K562 (cell line): ENCODE measurements around the gene OSCP1. TPM values are rescaled to one million over a fixed set of nuclear protein-coding genes. Genes with fewer than 3 reads are reported as not detected.

Experiments used
- ATAC-seq: fragments of 200-7000 bp; cut with Tn5 transposase; 3 replicates; pipeline ENCODE4 v1.9.1; 2020; ENCODE audit warnings: moderate library complexity
- BruUV-seq: library from RNA; stranded (reverse); fragments of 400-500 nt; replicated peaks from 2 replicates; lab custom pipeline; 2021; lab: Mats Ljungman, UMichigan
- CTCF ChIA-PET: fragments of 300-600 bp; formaldehyde crosslinking; extraction: SDS; loops from one replicate; lab custom pipeline; 2021; ENCODE audit warnings: low intra/inter-chr PET ratio; lab: Yijun Ruan, JAX
- POLR2A ChIA-PET: fragments of 300-600, 350-650 bp; sonication (Branson Sonifier 250); formaldehyde crosslinking; extraction: SDS; loops from one replicate; lab custom pipeline; 2021; ENCODE audit warnings: antibody characterized with exemption, inconsistent platforms; lab: Yijun Ruan, JAX
- DNase-seq, 4 experiments: peaks; one replicate each; pipeline versions ENCODE4 v3.0.0 to v3.0.0-alpha.2; 2011 to 2018; ENCODE audit warnings: low spot score in 3 of 4, mixed read lengths in 3 of 4; ENCODE audit errors: extremely low read depth in 1 of 4
- FAIRE-seq: peaks from 2 replicates; lab custom pipeline; 2011; peaks lifted over from hg19 to GRCh38; lab: Jason Lieb, UNC
- H2AFZ ChIP-seq: 2 replicates; pipeline ENCODE4 v1.6.0; 2011; ENCODE audit warnings: low read depth, low read length, control low read depth, inconsistent platforms
- H3K27ac ChIP-seq: fragments of 200-600 bp; 3 replicates; pipeline ENCODE4 v1.8.0; 2011; ENCODE audit warnings: low read depth, mild to moderate bottlenecking, control low read depth, inconsistent platforms, low read length, moderate library complexity, mixed read lengths; ENCODE audit errors: extremely low read depth
- H3K27me3 ChIP-seq, 2 experiments: fragments of 300-600 bp in 1 of 2; 2 replicates in 1 of 2; 3 replicates in 1 of 2; pipeline versions ENCODE4 v1.6.0 to v1.8.0; 2011; ENCODE audit warnings: inconsistent platforms in 2 of 2, low read length in 2 of 2, mild to moderate bottlenecking in 1 of 2, mixed read lengths in 1 of 2, moderate library complexity in 1 of 2; ENCODE audit not compliant: control insufficient read depth in 2 of 2, insufficient read depth in 2 of 2
- H3K36me3 ChIP-seq: fragments of 300-600 bp; 3 replicates; pipeline ENCODE4 v1.8.0; 2011; ENCODE audit warnings: mild to moderate bottlenecking, low read length, inconsistent platforms; ENCODE audit not compliant: control insufficient read depth, insufficient read depth
- H3K4me1 ChIP-seq, 2 experiments: fragments of 200-600 bp in 1 of 2; replicated peaks in 1 of 2; 2 replicates in 1 of 2; 3 replicates in 1 of 2; pipeline versions ENCODE4 v1.5.1 to v1.8.0; 2011; ENCODE audit warnings: inconsistent platforms in 2 of 2, low read length in 2 of 2, mild to moderate bottlenecking in 1 of 2, mixed read lengths in 1 of 2, moderate library complexity in 1 of 2; ENCODE audit not compliant: control insufficient read depth in 2 of 2, insufficient read depth in 2 of 2
- H3K4me2 ChIP-seq: 2 replicates; pipeline ENCODE4 v1.6.1; 2011; ENCODE audit warnings: low read length, control low read depth, inconsistent platforms, mixed read lengths; ENCODE audit not compliant: insufficient read depth
- H3K4me3 ChIP-seq: fragments of 200-600 bp; sonication (generic), shearing (Covaris generic); 2 replicates; pipeline ENCODE4 v1.5.1; 2016; ENCODE audit warnings: control low read depth, inconsistent platforms
- H3K79me2 ChIP-seq: fragments of 200-600 bp; 3 replicates; pipeline ENCODE4 v1.8.0; 2011; ENCODE audit warnings: low read length, inconsistent platforms; ENCODE audit not compliant: control insufficient read depth, insufficient read depth
- H3K9ac ChIP-seq, 2 experiments: 2 replicates each; pipeline versions ENCODE4 v1.6.0 to v1.6.1; 2011; ENCODE audit warnings: low read depth in 2 of 2, low read length in 2 of 2, control low read depth in 1 of 2, inconsistent platforms in 1 of 2, mild to moderate bottlenecking in 1 of 2, mixed read lengths in 1 of 2; ENCODE audit not compliant: insufficient read depth in 1 of 2
- H3K9me1 ChIP-seq: one replicate; pipeline ENCODE4 v1.6.0; 2011; ENCODE audit warnings: inconsistent platforms, mild to moderate bottlenecking, low read length, moderate library complexity; ENCODE audit not compliant: control insufficient read depth, insufficient read depth
- H3K9me3 ChIP-seq: replicated peaks from 2 replicates; pipeline ENCODE4 v1.5.1; 2011; ENCODE audit warnings: low read depth, low read length, inconsistent platforms; ENCODE audit not compliant: control insufficient read depth, insufficient read depth
- H4K20me1 ChIP-seq: replicated peaks from 2 replicates; pipeline ENCODE4 v1.6.1; 2011; ENCODE audit warnings: low read length, inconsistent platforms, mixed read lengths; ENCODE audit not compliant: control insufficient read depth, insufficient read depth
- BCOR ChIP-seq: fragments of 450-650 bp; IDR thresholded peaks from 2 replicates; pipeline ENCODE4 v1.6.1; 2016
- CBX1 ChIP-seq: sonication (generic); IDR thresholded peaks from 2 replicates; pipeline ENCODE4 v1.6.1; 2016; ENCODE audit warnings: antibody characterized with exemption, low read depth, mild to moderate bottlenecking
- CTBP1 ChIP-seq: fragments of 450-650 bp; IDR thresholded peaks from 2 replicates; pipeline ENCODE4 v1.6.1; 2016; ENCODE audit warnings: borderline replicate concordance
- HDAC2 ChIP-seq: fragments of 450-650 bp; IDR thresholded peaks from 2 replicates; pipeline ENCODE4 v1.6.1; 2016; ENCODE audit warnings: mild to moderate bottlenecking
- HNRNPL ChIP-seq: fragments of 200-400 bp; formaldehyde crosslinking; IDR thresholded peaks from 2 replicates; pipeline ENCODE4 v1.6.1; 2017; ENCODE audit warnings: low read depth, mild to moderate bottlenecking, low read length
- KDM1A ChIP-seq, 2 experiments: fragments of 450-650 bp; IDR thresholded peaks; 2 replicates each; pipeline ENCODE4 v1.6.1; 2016; ENCODE audit warnings: mild to moderate bottlenecking in 2 of 2
- NFIC ChIP-seq: fragments of 450-650 bp; IDR thresholded peaks from 2 replicates; pipeline ENCODE4 v1.6.1; 2017; ENCODE audit warnings: mild to moderate bottlenecking, inconsistent platforms
- OTX1 ChIP-seq: fragments of 450-650 bp; formaldehyde crosslinking; IDR thresholded peaks from 2 replicates; pipeline ENCODE4 v1.4.0; 2022; ENCODE audit warnings: mild to moderate bottlenecking
- SRSF9 ChIP-seq: fragments of 200-400 bp; formaldehyde crosslinking; IDR thresholded peaks from 2 replicates; pipeline ENCODE4 v1.6.1; 2017; ENCODE audit warnings: low read depth, low read length, borderline replicate concordance
- XRCC4 ChIP-seq: IDR thresholded peaks from one replicate; pipeline ENCODE4 v1.6.1; 2011; ENCODE audit not compliant: insufficient read depth, insufficient read length; ENCODE audit errors: extremely low read depth
- ZFP36 ChIP-seq: fragments of 150-350 bp; IDR thresholded peaks from 2 replicates; pipeline ENCODE4 v1.6.1; 2018; ENCODE audit warnings: low read length, low read depth; ENCODE audit not compliant: partially characterized antibody
- ZMIZ1 ChIP-seq, 2 experiments: fragments of 150-350 bp in 1 of 2; IDR thresholded peaks; 2 replicates each; pipeline ENCODE4 v1.6.1; 2012 to 2016; ENCODE audit warnings: low read depth in 2 of 2, low read length in 2 of 2, mild to moderate bottlenecking in 1 of 2, moderate library complexity in 1 of 2
- ZNF165 ChIP-seq: fragments of 250-450 bp; sonication (Bioruptor Pico); IDR thresholded peaks from 2 replicates; pipeline ENCODE4 v1.4.0; 2020; ENCODE audit warnings: borderline replicate concordance
- ZNF239 ChIP-seq: fragments of 250-450 bp; sonication (Bioruptor Pico); IDR thresholded peaks from 2 replicates; pipeline ENCODE4 v1.4.0; 2020; ENCODE audit warnings: mild to moderate bottlenecking
- WGBS: fragments of 100-300 bp; shearing (Covaris generic); methylation state at CpG from one replicate; pipeline ENCODE4 v1.1.6; 2016; ENCODE audit warnings: low coverage, mixed read lengths; ENCODE audit not compliant: insufficient coverage; ENCODE audit errors: missing lambda C conversion rate; 5-methylcytosine and 5-hydroxymethylcytosine counted together
- in situ Hi-C: fragments of 300-500 bp; cut with MboI; formaldehyde crosslinking; loops from 4 replicates; pipeline ENCODE4 v1.15.0; 2018; ENCODE audit warnings: inconsistent platforms, mixed read lengths
- intact Hi-C: fragments of 100-400 bp; cut with micrococcal nuclease; formaldehyde crosslinking; loops from 2 replicates; pipeline ENCODE4 v1.14.2; 2022
- polyA plus RNA-seq, 8 experiments: library from polyadenylated mRNA; depleted of rRNA in 4 of 8; stranded (reverse) in 5 of 8; unstranded in 3 of 8; fragments of >200 nt; fragmentation: Nextera tagmentation in 2 of 8; fragmentation: Illumina TruSeq in 1 of 8; extraction: Ambion mirVana in 2 of 8; extraction: Trizol in 1 of 8; gene quantifications; 2 replicates each; pipeline versions ENCODE4 v1.2.1 to v1.2.3, GENCODE V29; 2011 to 2014; ENCODE audit warnings: inconsistent platforms in 1 of 8, missing spikeins in 1 of 8
- total RNA-seq, 7 experiments: library from RNA; depleted of rRNA in 6 of 7; stranded (reverse); fragments of >200 nt in 6 of 7; fragmentation: Illumina TruSeq in 2 of 7; extraction: Trizol in 2 of 7; gene quantifications; 2 replicates each; pipeline versions ENCODE4 v1.2.1 to v1.2.3, GENCODE V29; 2011 to 2021; ENCODE audit warnings: low replicate concordance in 1 of 7
- TF ChIP-seq, protein P1 (sequence below): fragments of 450-650 bp; IDR thresholded peaks from 2 replicates; pipeline ENCODE4 v1.6.1; 2016; ENCODE audit warnings: missing biosample characterization, missing genetic modification characterization
- TF ChIP-seq, protein P2 (sequence below): fragments of 450-650 bp; conservative IDR thresholded peaks from 2 replicates; pipeline ENCODE4 v1.6.1; 2016; ENCODE audit warnings: missing genetic modification characterization, low read depth, mild to moderate bottlenecking, missing compliant biosample characterization, moderate library complexity

Gene OSCP1
- total and polyA plus RNA-seq, 9 of the 15 experiments (the other 6 are each of a cell fraction or from before 2014, with no cell fraction given): 0.15 to 0.40 (median 0.33) TPM; not detected in 5

- 50% methylated on average over 17 of the region's 17 CpGs for WGBS
- no peaks in the 10 kb centered on the region for H3K79me2 ChIP-seq
- H3K27ac ChIP-seq: no peak overlapping the region
- peak overlapping the region in 1 of 2 experiments; percentile 1; a peak in 1 of 4 replicates for H3K9ac ChIP-seq
- no peaks in the 10 kb centered on the region for H3K9me1 ChIP-seq
- ATAC-seq (peak; percentile 42; the same call in 2 of the 3 replicates), FAIRE-seq (peak; percentile 29), DNase-seq (peak in 2 of 4 experiments; percentile 25 to 48)
- H3K4me2 ChIP-seq: peak overlapping the region; percentile 9; the same call in 1 of the 2 replicates
- intact Hi-C loops (no loop called here), in situ Hi-C loops (no loop called here)
- ChIA-PET POLR2A (interaction anchor here (0.6 to 2.2 kb wide), 4 partner anchors 10 to 624 kb away, joined by 3 to 8 read pairs (median 4); no protein-coding TSS in a partner anchor), CTCF (interaction anchor here (0.7 kb wide), 1 partner anchor 1195 kb away, joined by 7 read pairs; no protein-coding TSS in a partner anchor)
- H3K27me3 ChIP-seq: no peaks in the 10 kb centered on the region
- H4K20me1 ChIP-seq: no peaks in the 10 kb centered on the region
- no peak overlapping the region for H3K4me3 ChIP-seq
- no peaks in the 10 kb centered on the region for H3K9me3 ChIP-seq
- H2AFZ ChIP-seq: peak overlapping the region; percentile 53; the same call in 1 of the 2 replicates
- BruUV-seq: no TSS peak
- peaks cover 31 to 32% of the 10 kb centered on the region in 2 experiments for H3K4me1 ChIP-seq
- H3K36me3 ChIP-seq: no peaks in the 10 kb centered on the region
- TF ChIP-seq HDAC2 (peak; percentile 93), CTBP1 (0 out of 2 replicates have a peak, but pooled peaks have one; percentile 16), NFIC (peak; percentile 21; the same call in 1 of the 2 replicates), ZNF165 (CRISPR knock-in tag) (no peak), KDM1A (IDR thresholded peaks at IDR 0.05) (peak; percentile 85 to 91), CBX1 (peak; percentile 96), ZMIZ1 (IDR thresholded peaks at IDR 0.05; ENCODE audit: low read depth in 2 of 2, low read length in 2 of 2) (no peak), ZFP36 (peak; percentile 24), OTX1 (CRISPR knock-in tag) (no peak), SRSF9 (no peak), HNRNPL (no peak), XRCC4 (no peak), BCOR (peak; percentile 99), ZNF239 (CRISPR knock-in tag) (no peak)
- TF ChIP-seq, protein P1, sequence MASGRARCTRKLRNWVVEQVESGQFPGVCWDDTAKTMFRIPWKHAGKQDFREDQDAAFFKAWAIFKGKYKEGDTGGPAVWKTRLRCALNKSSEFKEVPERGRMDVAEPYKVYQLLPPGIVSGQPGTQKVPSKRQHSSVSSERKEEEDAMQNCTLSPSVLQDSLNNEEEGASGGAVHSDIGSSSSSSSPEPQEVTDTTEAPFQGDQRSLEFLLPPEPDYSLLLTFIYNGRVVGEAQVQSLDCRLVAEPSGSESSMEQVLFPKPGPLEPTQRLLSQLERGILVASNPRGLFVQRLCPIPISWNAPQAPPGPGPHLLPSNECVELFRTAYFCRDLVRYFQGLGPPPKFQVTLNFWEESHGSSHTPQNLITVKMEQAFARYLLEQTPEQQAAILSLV: no peak
- TF ChIP-seq, protein P2, sequence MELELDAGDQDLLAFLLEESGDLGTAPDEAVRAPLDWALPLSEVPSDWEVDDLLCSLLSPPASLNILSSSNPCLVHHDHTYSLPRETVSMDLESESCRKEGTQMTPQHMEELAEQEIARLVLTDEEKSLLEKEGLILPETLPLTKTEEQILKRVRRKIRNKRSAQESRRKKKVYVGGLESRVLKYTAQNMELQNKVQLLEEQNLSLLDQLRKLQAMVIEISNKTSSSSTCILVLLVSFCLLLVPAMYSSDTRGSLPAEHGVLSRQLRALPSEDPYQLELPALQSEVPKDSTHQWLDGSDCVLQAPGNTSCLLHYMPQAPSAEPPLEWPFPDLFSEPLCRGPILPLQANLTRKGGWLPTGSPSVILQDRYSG (tag): no peak
These were observed 36.4 kb upstream of the OSCP1 start for GRCh38 chr1:36486439-36487335.
